H7 (cell line): ENCODE measurements around the gene ZNF814. TPM values are rescaled to one million over a fixed set of nuclear protein-coding genes. Genes with fewer than 3 reads are reported as not detected.
"Not testable (repeated sequence)": the region's sequence is repeated elsewhere in the genome, so short reads cannot be mapped to it uniquely, and the experiment has no call there.

Experiments
- DNase-seq: peaks from one replicate; pipeline ENCODE4 v3.0.0; 2012
- H3K27me3 ChIP-seq: 2 replicates; pipeline ENCODE4 v1.6.0; 2011; ENCODE audit warnings: mild to moderate bottlenecking, low read length; ENCODE audit not compliant: control insufficient read depth, insufficient read depth
- H3K36me3 ChIP-seq: replicated peaks from 2 replicates; pipeline ENCODE4 v1.5.1; 2011; ENCODE audit warnings: low read length; ENCODE audit not compliant: control insufficient read depth, insufficient read depth
- H3K4me3 ChIP-seq: 2 replicates; pipeline ENCODE4 v1.5.1; 2011; ENCODE audit warnings: low read depth, mild to moderate bottlenecking, control low read depth, low read length, moderate library complexity; ENCODE audit not compliant: insufficient read depth
- total RNA-seq: library from RNA; depleted of rRNA; stranded (reverse); fragments of >200 nt; shearing (Covaris generic); gene quantifications from 2 replicates; pipeline ENCODE4 v1.2.3, GENCODE V29; 2014; rRNA removed

The ZNF814 gene
- total RNA-seq = 16.8 and 24.3 TPM in 2 replicates

- Histone ChIP-seq H3K4me3 (peak within 1 kb of the TSS; percentile 91), H3K27me3 (no peaks in the 10 kb centered on the region), H3K36me3 (peaks cover 4% of the 10 kb centered on the region)
- DNase-seq = peak; percentile 85
Measured at GRCh38 chr19:57888560-57889231, at the start of gene ZNF814. Gene ZNF814 (minus strand): TSS chr19:57889037. CDS start chr19:57888802, 235 bp downstream.

GRCh38 chr19:57935731-57936130 lies 46.9 kb upstream of the ZNF814 start:
- no peak overlapping the region for H3K4me3 ChIP-seq
- DNase-seq = no peak
- H3K27me3 ChIP-seq = no peaks in the 10 kb centered on the region; the same call in 1 of the 2 replicates
- peaks cover 7% of the 10 kb centered on the region for H3K36me3 ChIP-seq

- peak within 1 kb of the TSS; percentile 72 for H3K4me3 ChIP-seq
- no peaks in the 10 kb centered on the region; the same call in 1 of the 2 replicates for H3K27me3 ChIP-seq
- peaks cover 10% of the 10 kb centered on the region for H3K36me3 ChIP-seq
- peak; percentile 86 for DNase-seq
Measured at GRCh38 chr19:57934820-57935665, 46.2 kb upstream of the ZNF814 start, which contains the start of gene ZNF418. Gene ZNF418 (minus strand): TSS chr19:57935402. CDS start chr19:57933822, 1,580 bp downstream.

- H3K27me3 ChIP-seq = no peaks in the 10 kb centered on the region
- H3K4me3 ChIP-seq = no peak overlapping the region
- no peak for DNase-seq
- peaks cover 49% of the 10 kb centered on the region for H3K36me3 ChIP-seq
Measured at GRCh38 chr19:57927587-57927986, 38.8 kb upstream of the ZNF814 start.

GRCh38 chr19:57916168-57916995 lies 27.5 kb upstream of the ZNF814 start, which contains the start of gene ZNF417:
Gene ZNF417 (minus strand): TSS chr19:57916592. CDS start chr19:57916411, 181 bp downstream.
- not testable (repeated sequence) for H3K27me3 ChIP-seq
- peaks cover 10% of the 10 kb centered on the region for H3K36me3 ChIP-seq
- peak; percentile 92 for DNase-seq
- peak within 1 kb of the TSS; percentile 81 for H3K4me3 ChIP-seq

GRCh38 chr19:57914531-57914930 lies 25.7 kb upstream of the ZNF814 start:
- Histone ChIP-seq H3K27me3 (no peaks in the 10 kb centered on the region), H3K36me3 (peaks cover 11% of the 10 kb centered on the region), H3K4me3 (no peak overlapping the region)
- no peak for DNase-seq

GRCh38 chr19:57907394-57907793 lies 18.6 kb upstream of the ZNF814 start:
- no peak overlapping the region for H3K4me3 ChIP-seq
- DNase-seq = no peak
- peaks cover 12% of the 10 kb centered on the region for H3K36me3 ChIP-seq
- H3K27me3 ChIP-seq = no peaks in the 10 kb centered on the region

GRCh38 chr19:57905258-57905657 lies 16.4 kb upstream of the ZNF814 start:
- H3K27me3 ChIP-seq = no peaks in the 10 kb centered on the region
- no peak for DNase-seq
- H3K36me3 ChIP-seq = peaks cover 3% of the 10 kb centered on the region
- no peak overlapping the region for H3K4me3 ChIP-seq

- Histone ChIP-seq H3K4me3 (no peak overlapping the region), H3K36me3 (peaks cover 2% of the 10 kb centered on the region), H3K27me3 (no peaks in the 10 kb centered on the region)
- no peak for DNase-seq
Measured at GRCh38 chr19:57903618-57904184, 14.9 kb upstream of the ZNF814 start.

GRCh38 chr19:57900311-57900710 lies 11.5 kb upstream of the ZNF814 start:
- H3K27me3 ChIP-seq = no peaks in the 10 kb centered on the region
- DNase-seq = no peak
- no peaks in the 10 kb centered on the region for H3K36me3 ChIP-seq
- H3K4me3 ChIP-seq = no peak overlapping the region

- not testable (repeated sequence) for H3K27me3 ChIP-seq, DNase-seq, H3K36me3 ChIP-seq, H3K4me3 ChIP-seq
Measured at GRCh38 chr19:57890706-57891105, 1.9 kb upstream of the ZNF814 start.

GRCh38 chr19:57888107-57888559 lies 704 bp downstream of the ZNF814 start:
- no peaks in the 10 kb centered on the region for H3K27me3 ChIP-seq
- peaks cover 4% of the 10 kb centered on the region for H3K36me3 ChIP-seq
- H3K4me3 ChIP-seq = peak overlapping the region; percentile 91
- DNase-seq = peak; percentile 62

- H3K36me3 ChIP-seq = peaks cover 4% of the 10 kb centered on the region
- peak overlapping the region; percentile 91 for H3K4me3 ChIP-seq
- H3K27me3 ChIP-seq = no peaks in the 10 kb centered on the region
- peak; percentile 49 for DNase-seq
Measured at GRCh38 chr19:57887195-57887941, 1.5 kb downstream of the ZNF814 start.
